ENCODE results near the gene MARVELD1. TPM values are rescaled to one million over a fixed set of nuclear protein-coding genes. Genes with fewer than 3 reads are reported as not detected.

The MARVELD1 gene
- total RNA-seq, 1 experiment from 2014 or later = not detected

GRCh38 chr10:97736902-97737769 is 23.6 kb downstream of the MARVELD1 start, which contains the start of gene ZFYVE27:
TSS of gene ZFYVE27 (plus strand) at chr10:97737128. CDS start at chr10:97738478, 1,350 bp downstream.
- peak; percentile 94 for DNase-seq
- H3K9me3 ChIP-seq (ENCODE audit: low read length) = no peaks in the 10 kb centered on the region

GRCh38 chr10:97737770-97738265 is 24.3 kb downstream of the MARVELD1 start:
- H3K9ac ChIP-seq (ENCODE audit: low read length) = peak overlapping the region; percentile 94
- peak overlapping the region; percentile 69 for H3K4me2 ChIP-seq (ENCODE audit: low read depth, low read length, poor library complexity, severe bottlenecking)
- H3K4me3 ChIP-seq (ENCODE audit: low read length) = peak overlapping the region; percentile 92
- no peaks in the 10 kb centered on the region for H3K9me3 ChIP-seq (ENCODE audit: low read length)
- H4K20me1 ChIP-seq (ENCODE audit: insufficient read depth, low read depth, low read length) = no peaks in the 10 kb centered on the region
- no peak for DNase-seq
- H2AFZ ChIP-seq (ENCODE audit: low read length) = no peak overlapping the region
- peaks cover 34% of the 10 kb centered on the region for H3K4me1 ChIP-seq (ENCODE audit: low read length)
- no peaks in the 10 kb centered on the region for H3K27me3 ChIP-seq (ENCODE audit: low read length)
- H3K9me2 ChIP-seq (replicated peaks; ENCODE audit: insufficient read depth, low read length) = no peaks in the 10 kb centered on the region
- H3K36me3 ChIP-seq (ENCODE audit: insufficient read depth, low read length) = peaks cover 3% of the 10 kb centered on the region; the same call in 1 of the 2 replicates
- peaks cover 42% of the 10 kb centered on the region for H3K79me2 ChIP-seq (ENCODE audit: low read length)
- H3K27ac ChIP-seq (ENCODE audit: low read length) = no peak overlapping the region

More at GRCh38 chr10:97736902-97737769, 23.6 kb downstream of the MARVELD1 start, which contains the start of gene ZFYVE27:
- Histone ChIP-seq H3K4me1 (ENCODE audit: low read length) (peaks cover 34% of the 10 kb centered on the region), H3K4me3 (ENCODE audit: low read length) (peak within 1 kb of the TSS; percentile 92), H3K9ac (ENCODE audit: low read length) (peak within 1 kb of the TSS; percentile 94), H3K79me2 (ENCODE audit: low read length) (peaks cover 39% of the 10 kb centered on the region), H4K20me1 (ENCODE audit: insufficient read depth, low read depth, low read length) (no peaks in the 10 kb centered on the region), H3K36me3 (ENCODE audit: insufficient read depth, low read length) (peaks cover 3% of the 10 kb centered on the region; the same call in 1 of the 2 replicates), H3K27me3 (ENCODE audit: low read length) (no peaks in the 10 kb centered on the region), H2AFZ (ENCODE audit: low read length) (peak within 1 kb of the TSS; percentile 71; the same call in 1 of the 2 replicates), H3K9me2 (replicated peaks; ENCODE audit: insufficient read depth, low read length) (no peaks in the 10 kb centered on the region), H3K27ac (ENCODE audit: low read length) (no peak within 1 kb of the TSS), H3K4me2 (ENCODE audit: low read depth, low read length, poor library complexity, severe bottlenecking) (peak within 1 kb of the TSS; percentile 69)

- Histone ChIP-seq H4K20me1 (ENCODE audit: insufficient read depth, low read depth, low read length) (no peaks in the 10 kb centered on the region), H3K27me3 (ENCODE audit: low read length) (no peaks in the 10 kb centered on the region), H3K9ac (ENCODE audit: low read length) (peak overlapping the region; percentile 94; the same call in 1 of the 2 replicates), H3K4me1 (ENCODE audit: low read length) (peaks cover 34% of the 10 kb centered on the region), H2AFZ (ENCODE audit: low read length) (no peak overlapping the region), H3K79me2 (ENCODE audit: low read length) (peaks cover 50% of the 10 kb centered on the region), H3K9me2 (replicated peaks; ENCODE audit: insufficient read depth, low read length) (no peaks in the 10 kb centered on the region), H3K4me2 (ENCODE audit: low read depth, low read length, poor library complexity, severe bottlenecking) (peak overlapping the region; percentile 69), H3K9me3 (ENCODE audit: low read length) (no peaks in the 10 kb centered on the region), H3K27ac (ENCODE audit: low read length) (no peak overlapping the region), H3K36me3 (ENCODE audit: insufficient read depth, low read length) (peaks cover 5% of the 10 kb centered on the region; the same call in 1 of the 2 replicates), H3K4me3 (ENCODE audit: low read length) (peak overlapping the region; percentile 92)
- no peak for DNase-seq
Measured at GRCh38 chr10:97738616-97739015, 25.1 kb downstream of the MARVELD1 start.

GRCh38 chr10:97740613-97741012 is 27.1 kb downstream of the MARVELD1 start:
- H2AFZ ChIP-seq (ENCODE audit: low read length) = no peak overlapping the region
- H3K9me3 ChIP-seq (ENCODE audit: low read length) = no peaks in the 10 kb centered on the region
- H3K36me3 ChIP-seq (ENCODE audit: insufficient read depth, low read length) = peaks cover 5% of the 10 kb centered on the region; the same call in 1 of the 2 replicates
- H3K79me2 ChIP-seq (ENCODE audit: low read length) = peaks cover 51% of the 10 kb centered on the region
- peak overlapping the region; percentile 61 for H3K4me2 ChIP-seq (ENCODE audit: low read depth, low read length, poor library complexity, severe bottlenecking)
- peak overlapping the region; percentile 65 for H3K27ac ChIP-seq (ENCODE audit: low read length)
- H3K4me3 ChIP-seq (ENCODE audit: low read length) = peak overlapping the region; percentile 44; the same call in 1 of the 2 replicates
- no peaks in the 10 kb centered on the region for H3K9me2 ChIP-seq (replicated peaks; ENCODE audit: insufficient read depth, low read length)
- no peaks in the 10 kb centered on the region for H4K20me1 ChIP-seq (ENCODE audit: insufficient read depth, low read depth, low read length)
- peak; percentile 65 for DNase-seq
- H3K9ac ChIP-seq (ENCODE audit: low read length) = peak overlapping the region; percentile 43
- peaks cover 34% of the 10 kb centered on the region for H3K4me1 ChIP-seq (ENCODE audit: low read length)
- no peaks in the 10 kb centered on the region for H3K27me3 ChIP-seq (ENCODE audit: low read length)

- H3K27me3 ChIP-seq (ENCODE audit: low read length) = no peaks in the 10 kb centered on the region
- H3K27ac ChIP-seq (ENCODE audit: low read length) = no peak overlapping the region
- H4K20me1 ChIP-seq (ENCODE audit: insufficient read depth, low read depth, low read length) = no peaks in the 10 kb centered on the region
- no peak overlapping the region for H3K4me2 ChIP-seq (ENCODE audit: low read depth, low read length, poor library complexity, severe bottlenecking)
- peaks cover 37% of the 10 kb centered on the region for H3K79me2 ChIP-seq (ENCODE audit: low read length)
- peaks cover 23% of the 10 kb centered on the region for H3K4me1 ChIP-seq (ENCODE audit: low read length)
- H3K9ac ChIP-seq (ENCODE audit: low read length) = no peak overlapping the region
- no peak overlapping the region for H3K4me3 ChIP-seq (ENCODE audit: low read length)
- H3K9me3 ChIP-seq (ENCODE audit: low read length) = no peaks in the 10 kb centered on the region
- no peak overlapping the region for H2AFZ ChIP-seq (ENCODE audit: low read length)
- DNase-seq = no peak
- no peaks in the 10 kb centered on the region for H3K9me2 ChIP-seq (replicated peaks; ENCODE audit: insufficient read depth, low read length)
- H3K36me3 ChIP-seq (ENCODE audit: insufficient read depth, low read length) = peaks cover 5% of the 10 kb centered on the region; the same call in 1 of the 2 replicates
Measured at GRCh38 chr10:97743169-97743943, 29.8 kb downstream of the MARVELD1 start.

- Histone ChIP-seq H3K4me2 (ENCODE audit: low read depth, low read length, poor library complexity, severe bottlenecking) (no peak overlapping the region), H3K79me2 (ENCODE audit: low read length) (peaks cover 31% of the 10 kb centered on the region), H3K4me1 (ENCODE audit: low read length) (peaks cover 16% of the 10 kb centered on the region), H3K36me3 (ENCODE audit: insufficient read depth, low read length) (peaks cover 4% of the 10 kb centered on the region; the same call in 1 of the 2 replicates), H3K27me3 (ENCODE audit: low read length) (no peaks in the 10 kb centered on the region), H3K9ac (ENCODE audit: low read length) (no peak overlapping the region), H3K9me3 (ENCODE audit: low read length) (no peaks in the 10 kb centered on the region), H4K20me1 (ENCODE audit: insufficient read depth, low read depth, low read length) (no peaks in the 10 kb centered on the region), H2AFZ (ENCODE audit: low read length) (no peak overlapping the region), H3K9me2 (replicated peaks; ENCODE audit: insufficient read depth, low read length) (no peaks in the 10 kb centered on the region), H3K27ac (ENCODE audit: low read length) (no peak overlapping the region), H3K4me3 (ENCODE audit: low read length) (no peak overlapping the region)
- no peak for DNase-seq
Measured at GRCh38 chr10:97744405-97745035, 31.0 kb downstream of the MARVELD1 start.

GRCh38 chr10:97747573-97747972 is 34.0 kb downstream of the MARVELD1 start:
- no peak for DNase-seq
- H3K9ac ChIP-seq (ENCODE audit: low read length) = no peak overlapping the region
- no peak overlapping the region for H3K27ac ChIP-seq (ENCODE audit: low read length)
- no peaks in the 10 kb centered on the region for H3K9me3 ChIP-seq (ENCODE audit: low read length)
- 0 out of 2 replicates have a peak, but pooled peaks cover 2% of the 10 kb centered on the region for H3K36me3 ChIP-seq (ENCODE audit: insufficient read depth, low read length)
- no peaks in the 10 kb centered on the region for H3K9me2 ChIP-seq (replicated peaks; ENCODE audit: insufficient read depth, low read length)
- H3K4me3 ChIP-seq (ENCODE audit: low read length) = no peak overlapping the region
- no peaks in the 10 kb centered on the region for H4K20me1 ChIP-seq (ENCODE audit: insufficient read depth, low read depth, low read length)
- H2AFZ ChIP-seq (ENCODE audit: low read length) = no peak overlapping the region
- peaks cover 10% of the 10 kb centered on the region for H3K79me2 ChIP-seq (ENCODE audit: low read length)
- no peak overlapping the region for H3K4me2 ChIP-seq (ENCODE audit: low read depth, low read length, poor library complexity, severe bottlenecking)
- no peaks in the 10 kb centered on the region for H3K27me3 ChIP-seq (ENCODE audit: low read length)
- no peaks in the 10 kb centered on the region for H3K4me1 ChIP-seq (ENCODE audit: low read length)
